GM12892 (cell line): Measurements from ENCODE around the gene PPP3CA.
"Not testable (repeated sequence)": the region's sequence is repeated elsewhere in the genome, so short reads cannot be mapped to it uniquely, and the experiment has no call there.

Experiments
- DNase-seq: peaks from one replicate; pipeline ENCODE4 v3.0.0; 2011; ENCODE audit not compliant: insufficient read length
- FAIRE-seq: peaks from 2 replicates; lab custom pipeline; 2011; peaks lifted over from hg19 to GRCh38; lab: Jason Lieb, UNC
- POLR2A ChIP-seq: IDR thresholded peaks from 2 replicates; pipeline ENCODE4 v1.6.1; 2011; ENCODE audit warnings: low read depth, low read length, control low read depth
- POLR2AphosphoS5 ChIP-seq: IDR thresholded peaks from 2 replicates; pipeline ENCODE4 v1.6.1; 2011; ENCODE audit warnings: low read depth, low read length, control low read depth
- TAF1 ChIP-seq: IDR thresholded peaks from 2 replicates; pipeline ENCODE4 v1.6.1; 2011; ENCODE audit warnings: low read depth, mild to moderate bottlenecking, control low read depth, low read length, borderline replicate concordance

The PPP3CA gene

DNA sequence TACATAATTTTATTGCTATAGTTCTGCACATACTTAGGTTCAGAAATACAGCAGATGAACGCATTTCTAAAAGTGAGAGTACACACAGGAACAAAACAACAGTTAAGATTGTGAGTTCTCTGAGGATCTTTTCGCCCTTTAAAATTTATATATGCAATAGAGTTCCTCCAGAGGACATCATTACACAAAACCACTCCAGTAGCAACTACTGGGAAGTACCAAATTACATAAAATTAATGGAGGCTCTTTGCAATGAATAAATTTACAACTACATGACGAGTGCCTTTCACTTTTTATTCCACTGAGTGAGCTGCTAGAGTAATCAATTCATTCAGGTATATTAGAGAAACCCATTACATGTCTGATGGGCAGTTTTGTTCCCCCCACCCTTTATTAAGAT is 107.2 kb downstream of the PPP3CA start:
- no peak for TF ChIP-seq POLR2AphosphoS5
- no peak for TF ChIP-seq POLR2A
- no peak for TF ChIP-seq TAF1
- no peak for FAIRE-seq
- DNase-seq: no peak

GRCh38 chr4:101239665-101240064 is 107.7 kb downstream of the PPP3CA start:
- FAIRE-seq (no peak), DNase-seq (no peak)
- no peak for TF ChIP-seq POLR2AphosphoS5
- TF ChIP-seq POLR2A: no peak
- TF ChIP-seq TAF1: no peak

- DNase-seq (no peak), FAIRE-seq (no peak)
- TF ChIP-seq POLR2A: no peak
- TF ChIP-seq POLR2AphosphoS5: no peak
Observed at GRCh38 chr4:101238706-101239105, 108.6 kb downstream of the PPP3CA start.

DNA sequence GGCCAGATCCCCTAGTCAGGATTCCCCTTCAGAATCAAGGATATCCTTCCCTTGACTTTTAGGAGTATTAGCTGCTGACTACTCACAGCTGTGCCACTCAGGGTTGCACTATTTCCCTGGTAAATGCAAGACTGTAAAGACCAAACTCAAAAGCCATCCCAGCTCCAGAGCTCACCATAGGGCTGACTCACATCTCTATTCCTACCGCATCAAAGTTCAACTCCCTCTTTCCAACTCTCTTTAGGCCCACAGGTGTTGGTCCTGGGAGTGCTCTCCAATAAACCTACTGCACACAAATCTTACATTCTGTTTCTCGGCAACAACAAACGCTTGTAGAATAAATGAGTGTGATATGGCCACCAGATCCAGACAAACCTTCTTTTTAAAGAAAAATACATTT is 109.6 kb downstream of the PPP3CA start:
- TF ChIP-seq POLR2A (no peak), POLR2AphosphoS5 (no peak), TAF1 (no peak)
- FAIRE-seq: no peak
- no peak for DNase-seq

DNA sequence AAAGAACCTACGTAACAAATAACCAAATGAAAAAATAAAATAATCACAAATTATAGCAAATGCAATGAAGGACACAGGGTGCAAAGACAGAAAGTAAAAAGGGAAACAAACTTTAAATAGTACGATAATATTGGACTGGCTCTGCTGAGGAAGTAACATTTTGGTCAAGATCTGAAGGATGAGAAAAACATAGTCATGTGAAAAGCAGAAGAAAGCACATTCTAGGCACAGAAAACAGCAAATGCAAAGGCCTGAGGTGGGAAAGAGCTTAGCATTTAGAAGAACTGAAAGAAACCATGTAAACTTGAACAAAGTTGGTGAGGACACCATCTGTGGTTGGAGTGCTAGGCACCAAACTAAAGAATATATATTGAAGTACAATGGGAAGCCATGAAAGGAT is 111.2 kb downstream of the PPP3CA start:
- no peak for TF ChIP-seq POLR2AphosphoS5
- no peak for TF ChIP-seq POLR2A
- TF ChIP-seq TAF1: no peak
- FAIRE-seq: no peak

DNA sequence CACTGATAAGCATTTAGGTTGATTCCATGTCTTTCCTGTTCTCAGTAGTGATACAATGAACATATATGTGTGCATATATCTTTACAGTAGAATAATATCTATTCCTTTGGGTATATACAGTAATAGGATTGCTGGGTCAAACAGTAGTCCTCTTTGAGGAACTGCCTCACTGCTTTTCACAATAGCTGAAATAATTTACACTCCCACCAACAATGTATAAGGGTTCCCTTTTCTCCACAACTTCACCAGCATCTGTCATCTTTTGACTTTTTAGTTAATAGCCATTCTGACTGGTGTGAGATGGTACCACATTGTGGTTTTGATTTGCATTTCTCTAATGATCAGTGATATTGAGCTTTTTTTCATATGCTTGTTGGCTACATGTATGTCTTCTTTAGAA is 113.2 kb downstream of the PPP3CA start:
- FAIRE-seq, DNase-seq: not testable (repeated sequence)

More for the DNA sequence above, 111.2 kb downstream of the PPP3CA start:
- DNase-seq: no peak

DNA sequence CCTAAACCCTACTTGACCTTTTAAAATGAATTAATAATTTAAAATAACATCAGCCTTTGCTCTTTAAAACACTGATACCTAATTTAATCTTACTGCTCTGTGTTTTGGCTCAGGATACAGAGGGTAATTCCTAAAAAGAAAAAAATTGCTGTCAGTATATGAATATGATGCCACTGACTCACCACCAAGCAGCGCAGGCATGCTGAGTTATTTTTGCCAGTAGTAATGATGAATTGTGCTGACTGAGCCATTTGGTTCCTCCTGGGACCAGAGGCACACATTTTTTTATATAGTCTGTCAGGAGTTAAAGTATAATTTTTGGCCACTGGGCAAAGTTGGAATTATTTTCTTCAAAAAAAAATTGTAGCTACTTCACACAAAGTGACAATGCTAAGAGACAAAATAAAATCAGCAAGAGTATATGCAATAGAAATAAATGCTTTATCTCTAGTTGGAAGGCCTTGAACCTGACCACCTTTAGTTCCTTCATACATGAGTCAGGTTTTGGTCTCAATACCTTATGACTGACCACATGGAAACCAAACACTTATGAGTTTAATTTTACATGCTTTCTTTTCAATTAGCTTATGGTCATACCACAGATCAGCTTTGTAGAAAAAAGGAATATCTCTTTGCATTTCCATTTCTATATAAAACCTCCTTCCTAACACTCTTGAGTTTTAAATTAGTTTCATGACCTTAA is 115.1 kb downstream of the PPP3CA start:
- TF ChIP-seq POLR2A (no peak), POLR2AphosphoS5 (no peak), TAF1 (no peak)
- DNase-seq (no peak), FAIRE-seq (no peak)

DNA sequence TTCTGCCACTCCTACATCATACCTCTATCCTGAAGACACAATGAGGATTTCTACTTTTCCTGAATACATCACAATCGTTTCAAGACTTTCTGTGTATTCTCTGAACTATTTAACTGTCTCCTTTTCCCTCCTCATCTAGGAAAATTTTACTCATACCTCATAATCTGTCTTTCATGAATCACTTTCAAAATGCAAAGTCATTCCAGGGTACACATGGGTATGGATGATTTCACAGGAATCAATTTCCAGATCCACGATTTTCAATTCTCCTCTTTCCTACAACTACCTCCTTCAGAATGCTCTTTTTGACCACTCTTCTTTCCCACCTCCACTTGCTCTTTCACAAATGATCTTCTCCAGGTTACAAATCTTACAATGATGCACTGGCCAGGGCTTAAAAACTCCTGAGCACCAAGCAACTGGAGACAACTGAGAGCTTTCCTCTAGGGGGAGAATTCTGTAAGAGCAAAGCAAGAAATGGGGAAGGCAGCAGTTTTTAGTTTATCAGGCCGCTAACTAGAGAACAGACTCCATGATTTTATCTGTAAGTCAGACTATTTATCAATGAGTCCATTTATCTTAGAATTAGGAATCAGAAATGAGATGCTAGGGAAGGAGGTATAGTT is 116.4 kb downstream of the PPP3CA start:
- FAIRE-seq (no peak), DNase-seq (no peak)
- TF ChIP-seq POLR2A (no peak), POLR2AphosphoS5 (no peak), TAF1 (no peak)

DNA sequence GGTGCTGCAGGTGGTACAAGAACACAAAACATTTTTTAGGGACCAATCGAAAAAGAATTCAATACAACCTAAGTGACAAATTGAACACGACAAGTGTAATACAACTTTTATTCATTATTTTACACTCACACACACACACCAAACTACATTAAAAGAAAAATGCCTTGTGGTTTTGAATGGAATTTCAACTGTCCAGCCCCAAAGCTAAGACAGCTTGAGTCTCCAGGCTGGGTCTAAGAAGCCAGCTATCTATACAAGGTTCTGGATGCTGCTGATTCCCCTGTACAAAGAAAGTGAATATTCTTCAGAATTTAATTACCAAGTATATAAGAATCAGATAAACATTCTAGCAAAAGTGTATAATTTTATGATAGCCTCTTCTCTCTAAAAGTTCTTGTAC is 118.2 kb downstream of the PPP3CA start:
- no peak for DNase-seq
- TF ChIP-seq POLR2A: no peak
- no peak for TF ChIP-seq POLR2AphosphoS5
- no peak for TF ChIP-seq TAF1
- FAIRE-seq: no peak

DNA sequence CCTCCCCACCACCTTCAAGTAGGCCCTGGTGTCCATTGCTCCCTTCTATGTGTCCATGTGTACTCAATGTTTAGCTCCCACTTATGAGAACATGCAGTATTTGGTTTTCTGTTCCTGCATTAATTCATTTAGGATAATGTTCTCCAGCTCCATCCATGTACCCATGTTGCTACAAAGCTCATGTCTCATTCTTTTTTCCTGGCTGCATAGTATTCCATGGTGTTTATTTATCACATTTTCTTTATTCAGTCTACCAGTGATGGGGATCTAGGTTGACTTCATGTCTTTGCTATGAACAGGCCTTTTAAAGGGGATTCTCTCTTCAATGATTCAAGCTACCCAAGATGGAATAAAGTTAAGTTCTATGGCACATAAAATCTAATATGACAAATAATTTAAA is 119.6 kb downstream of the PPP3CA start:
- DNase-seq (no peak), FAIRE-seq (no peak)
- TF ChIP-seq POLR2A (no peak), POLR2AphosphoS5 (no peak), TAF1 (no peak)

DNA sequence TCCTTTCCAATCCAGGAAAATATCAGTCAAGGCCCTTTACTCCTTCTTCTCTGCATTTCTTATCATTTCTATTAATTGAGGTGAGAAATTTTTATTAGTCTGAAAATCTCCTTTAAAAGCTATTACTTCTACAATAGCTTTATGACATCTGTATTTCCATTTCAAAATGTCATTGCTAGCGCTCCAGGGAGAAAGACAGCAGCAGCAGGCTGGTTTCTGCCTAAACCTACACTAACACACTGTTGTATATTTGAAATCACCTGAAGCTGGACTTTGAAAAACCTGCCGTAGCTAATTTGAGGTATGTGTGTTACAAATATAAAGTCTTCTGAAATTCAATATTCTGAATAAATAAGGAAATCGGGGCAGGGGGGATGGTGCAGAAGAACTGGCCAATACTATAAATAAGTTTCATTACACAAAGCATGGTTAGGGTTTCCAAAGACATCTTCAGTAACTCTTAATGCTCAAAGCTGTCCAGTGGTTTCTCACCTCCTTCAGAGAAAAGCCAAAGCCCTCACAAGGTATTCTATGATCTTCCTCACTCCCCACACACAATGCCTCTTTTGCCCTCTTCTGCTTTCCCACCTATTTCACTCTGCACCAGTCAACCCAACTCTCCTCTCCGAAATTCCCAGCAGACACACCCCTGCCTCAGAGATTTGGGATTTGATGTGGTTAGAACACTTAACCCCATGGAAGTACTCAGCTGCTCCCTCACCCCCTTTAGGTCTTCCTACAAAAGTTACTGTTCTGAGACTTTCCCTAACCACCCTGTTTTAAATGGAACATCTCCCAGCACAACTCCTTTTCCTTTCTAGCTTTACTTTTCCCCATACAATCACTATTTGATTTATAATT is 122.7 kb downstream of the PPP3CA start:
- DNase-seq (no peak), FAIRE-seq (no peak)
- TF ChIP-seq TAF1: no peak
- no peak for TF ChIP-seq POLR2A
- TF ChIP-seq POLR2AphosphoS5: no peak

GRCh38 chr4:101222156-101222845 is 125.0 kb downstream of the PPP3CA start:
- FAIRE-seq: no peak
- no peak for DNase-seq

More at GRCh38 chr4:101222156-101222845, 125.0 kb downstream of the PPP3CA start:
- TF ChIP-seq TAF1 (no peak), POLR2A (no peak), POLR2AphosphoS5 (no peak)
